Amniotic epithelial cell (primary cell): ENCODE measurements around the gene C1RL.
A peak's percentile ranks its signal among the peaks of the same experiment; 100 is the strongest.

Experiments
- DNase-seq: peaks from one replicate; pipeline ENCODE4 v3.0.0-alpha.2; 2010; ENCODE audit warnings: low read depth

The C1RL gene

GRCh38 chr12:7108796-7109571 lies at the start of gene C1RL:
Gene C1RL (minus strand): TSS chr12:7109214. CDS start chr12:7109180, 34 bp downstream.
- DNase-seq: peak; percentile 91

- DNase-seq: no peak
Measured at GRCh38 chr12:7157391-7157790, 48.4 kb upstream of the C1RL start.

GRCh38 chr12:7156259-7157197 lies 47.5 kb upstream of the C1RL start:
- DNase-seq: no peak

- no peak for DNase-seq
Measured at GRCh38 chr12:7155471-7156034, 46.5 kb upstream of the C1RL start.

- peak; percentile 37 for DNase-seq
Measured at GRCh38 chr12:7154901-7155470, 46.0 kb upstream of the C1RL start.

GRCh38 chr12:7154042-7154441 lies 45.0 kb upstream of the C1RL start:
- DNase-seq: peak; percentile 38

- DNase-seq: no peak
Measured at GRCh38 chr12:7152818-7153217, 43.8 kb upstream of the C1RL start.

GRCh38 chr12:7151532-7151931 lies 42.5 kb upstream of the C1RL start:
- DNase-seq: no peak

GRCh38 chr12:7150841-7151240 lies 41.8 kb upstream of the C1RL start:
- DNase-seq: no peak

- DNase-seq: no peak
Measured at GRCh38 chr12:7150356-7150755, 41.3 kb upstream of the C1RL start.

GRCh38 chr12:7146906-7147305 lies 37.9 kb upstream of the C1RL start:
- no peak for DNase-seq

- DNase-seq: no peak
Measured at GRCh38 chr12:7146228-7146627, 37.2 kb upstream of the C1RL start.

- no peak for DNase-seq
Measured at GRCh38 chr12:7145671-7146070, 36.7 kb upstream of the C1RL start.

GRCh38 chr12:7144414-7145120 lies 35.6 kb upstream of the C1RL start:
- peak; percentile 40 for DNase-seq

GRCh38 chr12:7143564-7143963 lies 34.5 kb upstream of the C1RL start:
- DNase-seq: no peak

- no peak for DNase-seq
Measured at GRCh38 chr12:7142809-7143465, 33.9 kb upstream of the C1RL start.

- DNase-seq: peak; percentile 40
Measured at GRCh38 chr12:7142056-7142644, 33.1 kb upstream of the C1RL start.

GRCh38 chr12:7141351-7142005 lies 32.5 kb upstream of the C1RL start:
- no peak for DNase-seq

GRCh38 chr12:7139200-7139599 lies 30.2 kb upstream of the C1RL start:
- no peak for DNase-seq

- no peak for DNase-seq
Measured at GRCh38 chr12:7137908-7138307, 28.9 kb upstream of the C1RL start.
